Stimulated activated naive B cell treated with anti-CD40 and anti-IgM and Interleukin-4, amounts not matched to agents 10 μg/mL and 1 μg/mL and 100 μg/mL, for 72 hours (primary cell): ENCODE data around the gene LIPE.
"Not testable (repeated sequence)": the region's sequence is repeated elsewhere in the genome, so short reads cannot be mapped to it uniquely, and the experiment has no call there.

Experiments
- ATAC-seq, 2 donors: fragments of 150-1000 bp; cut with Tn5 transposase; replicated peaks; 2 replicates each; pipeline ENCODE4 v1.10.0; 2021; ENCODE audit warnings: moderate library complexity in 1 of 2
- DNase-seq: peaks from one replicate; pipeline ENCODE4 v3.0.0; 2021
- H3K27ac Mint-ChIP-seq: one replicate; pipeline ENCODE4 v1.8.0; 2022; ENCODE audit warnings: mild to moderate bottlenecking, mixed read lengths
- H3K27me3 Mint-ChIP-seq, 2 donors: one replicate each; pipeline ENCODE4 v1.8.0; 2022; ENCODE audit warnings: mixed read lengths in 2 of 2
- H3K36me3 Mint-ChIP-seq, 2 donors: one replicate each; pipeline ENCODE4 v1.8.0; 2022; ENCODE audit warnings: mixed read lengths in 2 of 2, mild to moderate bottlenecking in 1 of 2
- H3K4me1 Mint-ChIP-seq, 2 donors: one replicate each; pipeline ENCODE4 v1.8.0; 2022; ENCODE audit warnings: mixed read lengths in 2 of 2, mild to moderate bottlenecking in 1 of 2
- H3K4me3 Mint-ChIP-seq, 2 donors: one replicate each; pipeline ENCODE4 v1.8.0; 2022; ENCODE audit warnings: mild to moderate bottlenecking in 2 of 2, mixed read lengths in 2 of 2, moderate library complexity in 1 of 2
- H3K9me3 Mint-ChIP-seq, 2 donors: one replicate each; pipeline ENCODE4 v1.8.0; 2022; ENCODE audit warnings: mixed read lengths in 2 of 2, mild to moderate bottlenecking in 1 of 2

Gene LIPE

DNA sequence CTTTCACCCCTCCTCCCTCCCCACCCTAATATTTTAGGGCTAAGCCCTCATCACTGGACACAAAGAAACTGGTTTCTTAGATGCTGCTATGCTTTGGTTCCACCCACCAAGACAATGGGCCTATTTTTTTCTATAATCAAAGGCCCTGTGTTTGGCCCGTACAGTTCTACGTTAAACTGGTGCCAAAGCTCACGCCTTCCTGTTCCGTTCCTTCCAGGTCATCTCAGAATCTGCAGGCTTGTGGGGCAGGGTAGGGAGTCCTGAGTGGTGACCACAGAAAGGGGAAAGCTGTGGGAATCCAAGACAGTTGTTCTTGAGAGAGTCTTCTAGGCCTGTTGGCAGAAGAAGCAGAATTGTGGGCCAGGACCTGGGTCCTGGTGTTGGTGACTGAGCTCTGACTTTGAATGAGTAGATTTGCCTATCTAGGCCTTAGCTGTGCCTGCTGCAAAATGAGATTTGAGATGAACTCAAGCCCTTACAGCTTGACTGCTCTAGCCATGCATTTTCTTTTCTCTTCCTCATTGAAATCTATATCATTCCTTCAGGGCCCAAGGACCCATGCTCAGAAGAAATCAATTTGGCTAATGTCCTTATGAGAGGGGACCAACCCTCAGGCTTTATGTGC lies 34.6 kb upstream of the LIPE start:
- no peak overlapping the region for H3K27ac Mint-ChIP-seq
- no peak for ATAC-seq
- H3K4me3 Mint-ChIP-seq: no peak overlapping the region
- peaks cover 0 to 2% of the 10 kb centered on the region in 2 donors for H3K36me3 Mint-ChIP-seq
- no peak for DNase-seq
- H3K4me1 Mint-ChIP-seq: peaks cover 30 to 42% of the 10 kb centered on the region in 2 donors
- no peaks in the 10 kb centered on the region for H3K9me3 Mint-ChIP-seq
- no peaks in the 10 kb centered on the region for H3K27me3 Mint-ChIP-seq

DNA sequence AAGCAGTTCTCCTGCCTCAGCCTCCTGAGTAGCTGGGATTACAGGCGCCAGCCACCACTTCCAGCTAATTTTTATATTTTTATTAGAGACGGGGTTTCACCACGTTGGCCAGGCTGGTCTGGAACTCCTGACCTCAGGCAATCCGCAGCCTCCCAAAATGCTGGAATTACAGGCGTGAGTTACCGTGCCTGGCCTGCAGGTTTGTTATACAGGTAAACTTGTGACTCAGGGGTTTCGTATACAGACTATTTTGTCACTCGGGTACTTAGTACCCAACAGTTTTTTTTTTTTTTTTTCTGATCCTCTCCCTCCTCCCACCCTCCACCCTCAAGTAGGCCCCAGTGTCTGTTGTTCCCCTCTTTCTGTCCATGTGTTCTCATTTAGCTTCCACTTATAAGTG lies 34.0 kb upstream of the LIPE start:
- not testable (repeated sequence) for ATAC-seq, H3K36me3 Mint-ChIP-seq, H3K27me3 Mint-ChIP-seq, H3K9me3 Mint-ChIP-seq, DNase-seq, H3K4me3 Mint-ChIP-seq, H3K27ac Mint-ChIP-seq
- H3K4me1 Mint-ChIP-seq: peaks cover 24 to 40% of the 10 kb centered on the region in 2 donors

DNA sequence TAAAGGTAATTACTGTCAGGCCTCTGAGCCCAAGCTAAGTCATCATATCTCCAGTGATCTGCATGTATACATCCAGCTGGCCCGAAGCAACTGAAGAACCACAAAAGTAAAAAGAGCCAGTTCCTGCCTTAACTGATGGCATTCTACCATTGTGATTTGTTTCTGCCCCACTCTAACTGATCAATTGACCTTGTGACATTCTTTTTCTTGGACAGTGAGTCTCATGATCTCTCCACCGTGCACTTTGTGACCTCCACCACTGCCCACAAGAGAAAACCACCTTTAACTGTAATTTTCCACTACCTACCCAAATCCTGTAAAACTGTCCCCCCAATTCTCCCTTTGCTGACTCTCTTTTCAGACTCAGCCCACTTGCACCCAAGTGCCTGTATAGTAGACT lies 32.7 kb upstream of the LIPE start:
- DNase-seq: no peak
- Mint-ChIP-seq H3K36me3 (peaks cover 0 to 2% of the 10 kb centered on the region in 2 donors), H3K4me3 (no peak overlapping the region), H3K4me1 (peaks cover 21 to 40% of the 10 kb centered on the region in 2 donors), H3K27ac (no peak overlapping the region), H3K9me3 (no peaks in the 10 kb centered on the region), H3K27me3 (no peaks in the 10 kb centered on the region)
- no peak for ATAC-seq

DNA sequence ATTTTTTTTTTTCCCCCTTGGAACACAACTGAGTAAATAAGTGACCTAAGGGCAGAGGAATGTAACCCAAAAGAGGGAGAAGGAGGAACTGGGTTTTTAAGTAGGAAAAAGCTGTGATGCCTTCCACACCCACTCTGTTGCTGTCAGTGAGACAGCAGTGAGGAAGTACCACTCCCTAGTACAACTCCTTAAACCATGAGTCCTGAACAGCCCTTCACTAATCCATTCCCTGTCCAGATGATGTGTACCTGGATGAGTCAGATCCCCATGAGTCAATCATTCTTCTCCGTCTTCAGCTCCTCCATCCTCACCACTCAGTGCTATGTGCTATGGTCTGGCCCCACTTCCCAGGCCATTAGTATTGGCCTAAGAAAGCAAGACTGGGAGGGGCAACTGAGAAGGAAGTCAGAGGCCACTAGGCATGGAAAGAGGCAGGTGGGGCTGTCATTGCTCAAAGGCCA lies 28.5 kb upstream of the LIPE start:
- Mint-ChIP-seq H3K36me3 (peaks cover 0 to 2% of the 10 kb centered on the region in 2 donors), H3K4me1 (peaks cover 18 to 28% of the 10 kb centered on the region in 2 donors), H3K27ac (no peak overlapping the region), H3K27me3 (peaks cover 0 to 10% of the 10 kb centered on the region in 2 donors), H3K9me3 (no peaks in the 10 kb centered on the region), H3K4me3 (no peak overlapping the region)
- DNase-seq (no peak), ATAC-seq (peak in 1 of 2 donors; percentile 54)

DNA sequence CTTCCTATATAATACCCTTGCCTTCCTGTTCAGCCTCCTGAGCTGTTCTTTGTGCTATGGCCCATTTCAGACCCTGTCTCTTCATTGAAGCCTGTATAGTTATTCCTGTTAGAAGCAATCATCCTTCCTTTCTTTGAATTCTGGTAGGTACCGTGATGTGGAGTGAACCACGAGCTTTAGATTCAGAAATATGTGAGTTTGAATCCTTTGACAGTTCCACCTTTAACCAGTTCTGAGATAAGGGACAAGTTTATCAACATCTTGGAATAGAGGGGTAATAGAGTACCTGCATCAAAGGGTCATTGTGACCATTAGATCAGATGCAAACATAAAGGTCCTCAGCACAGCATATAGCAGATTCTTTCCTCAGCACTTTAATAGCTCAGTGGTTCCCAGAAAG lies 27.9 kb upstream of the LIPE start:
- Mint-ChIP-seq H3K9me3 (no peaks in the 10 kb centered on the region), H3K4me1 (peaks cover 17 to 28% of the 10 kb centered on the region in 2 donors), H3K36me3 (peaks cover 0 to 2% of the 10 kb centered on the region in 2 donors), H3K27me3 (peaks cover 0 to 10% of the 10 kb centered on the region in 2 donors), H3K27ac (no peak overlapping the region), H3K4me3 (no peak overlapping the region)
- ATAC-seq: no peak
- DNase-seq: no peak

DNA sequence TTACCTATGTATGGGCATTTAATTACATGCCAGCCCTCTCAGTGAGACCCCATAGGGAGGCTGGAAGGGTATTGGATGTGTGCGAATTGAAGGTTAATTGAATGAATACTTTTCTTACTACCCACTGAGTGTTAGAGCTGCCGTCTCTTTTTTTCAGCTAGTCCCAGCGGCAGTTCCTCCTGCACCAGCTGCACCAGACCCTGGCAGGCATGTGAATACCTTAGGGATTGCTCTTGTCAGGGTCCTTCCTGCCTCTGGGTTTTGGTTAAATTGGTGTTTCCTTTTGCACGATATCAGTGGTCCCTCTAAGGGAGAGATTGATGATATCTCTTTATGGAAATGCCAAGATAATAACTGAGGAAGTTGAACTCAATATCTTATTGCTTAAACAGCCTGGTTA lies 25.4 kb upstream of the LIPE start:
- Mint-ChIP-seq H3K4me1 (peaks cover 15 to 28% of the 10 kb centered on the region in 2 donors), H3K9me3 (no peaks in the 10 kb centered on the region), H3K27me3 (peaks cover 0 to 10% of the 10 kb centered on the region in 2 donors), H3K36me3 (no peaks in the 10 kb centered on the region), H3K27ac (no peak overlapping the region), H3K4me3 (no peak overlapping the region)
- ATAC-seq: no peak
- no peak for DNase-seq

DNA sequence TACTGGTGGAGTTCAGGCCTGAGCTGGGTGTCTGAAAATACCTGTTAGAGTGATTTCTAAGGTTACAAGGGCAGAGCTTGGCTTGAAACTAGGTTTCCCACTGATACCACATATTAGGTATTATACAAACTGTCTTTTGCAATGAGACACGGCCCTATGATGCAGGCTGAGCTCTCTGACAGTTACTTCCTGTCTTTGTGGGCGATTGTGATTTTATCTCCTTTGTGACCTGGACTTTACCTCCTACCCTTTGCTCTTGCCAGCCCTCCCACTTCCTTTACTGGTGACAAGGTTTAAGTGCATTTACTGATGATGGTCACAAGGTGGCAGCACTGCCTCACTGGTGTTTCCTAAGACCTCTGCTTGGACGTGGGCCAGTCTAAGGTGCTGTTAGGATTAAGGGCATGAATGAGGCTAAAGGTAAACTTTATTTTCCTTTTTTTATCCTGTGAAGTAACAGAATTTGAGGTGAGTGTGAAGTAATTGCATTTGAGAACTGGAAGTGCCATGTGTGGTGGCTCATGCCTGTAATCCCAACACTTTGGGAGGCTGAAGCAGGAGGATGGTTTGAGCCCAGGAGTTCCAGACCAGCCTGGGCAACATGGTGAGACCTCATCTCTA lies 23.2 kb upstream of the LIPE start:
- no peaks in the 10 kb centered on the region for H3K9me3 Mint-ChIP-seq
- peaks cover 8 to 16% of the 10 kb centered on the region in 2 donors for H3K4me1 Mint-ChIP-seq
- peak; percentile 93 to 96 for ATAC-seq
- H3K27ac Mint-ChIP-seq: no peak overlapping the region
- H3K27me3 Mint-ChIP-seq: peaks cover 0 to 10% of the 10 kb centered on the region in 2 donors
- no peak overlapping the region for H3K4me3 Mint-ChIP-seq
- DNase-seq: peak; percentile 67
- H3K36me3 Mint-ChIP-seq: no peaks in the 10 kb centered on the region

DNA sequence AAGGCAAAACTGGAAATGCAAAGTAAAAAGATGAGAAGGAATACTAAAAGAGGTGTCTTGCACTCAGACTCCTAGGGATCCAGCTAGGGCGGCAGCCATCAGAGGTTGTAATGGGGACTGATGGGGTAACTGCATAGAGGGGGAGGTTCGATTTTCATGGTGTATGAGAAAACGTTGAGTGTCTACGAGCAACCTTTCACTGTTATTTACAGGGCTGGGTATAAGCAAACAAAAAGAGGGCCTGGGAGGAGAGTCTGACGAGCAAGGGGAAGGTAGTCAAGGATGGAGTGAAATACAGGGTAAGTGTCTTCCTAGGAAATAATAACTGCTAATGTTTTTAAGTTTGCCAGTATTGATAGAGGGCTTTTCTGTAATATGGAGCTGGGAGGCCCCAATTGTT lies 21.1 kb upstream of the LIPE start:
- H3K4me3 Mint-ChIP-seq, H3K36me3 Mint-ChIP-seq, H3K27me3 Mint-ChIP-seq, H3K27ac Mint-ChIP-seq, DNase-seq, H3K9me3 Mint-ChIP-seq, ATAC-seq: not testable (repeated sequence)
- H3K4me1 Mint-ChIP-seq: peaks cover 7 to 11% of the 10 kb centered on the region in 2 donors

DNA sequence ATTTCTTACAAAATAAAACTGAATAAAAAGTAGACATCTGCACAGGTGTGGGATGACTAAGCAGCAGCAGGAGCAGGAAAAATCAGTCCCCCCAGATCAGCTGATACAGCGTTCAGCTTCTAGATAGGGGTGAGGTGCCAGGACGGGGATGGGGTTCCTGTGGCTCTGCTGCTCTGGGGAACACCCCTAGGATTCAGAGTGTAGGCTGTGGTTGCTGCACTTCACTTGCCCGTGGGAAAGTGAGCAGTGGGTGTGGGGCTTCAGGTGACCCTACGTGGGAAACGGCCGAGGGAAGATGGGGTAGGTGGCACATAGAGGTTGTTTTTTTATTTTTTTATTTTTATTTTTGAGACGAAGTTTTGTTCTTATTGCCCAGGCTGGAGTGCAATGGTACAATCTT lies 18.8 kb upstream of the LIPE start:
- Mint-ChIP-seq H3K9me3 (no peaks in the 10 kb centered on the region), H3K27ac (no peak overlapping the region), H3K36me3 (no peaks in the 10 kb centered on the region), H3K27me3 (peaks cover 0 to 5% of the 10 kb centered on the region in 2 donors), H3K4me1 (peaks cover 3 to 4% of the 10 kb centered on the region in 2 donors), H3K4me3 (no peak overlapping the region)
- no peak for ATAC-seq
- no peak for DNase-seq

DNA sequence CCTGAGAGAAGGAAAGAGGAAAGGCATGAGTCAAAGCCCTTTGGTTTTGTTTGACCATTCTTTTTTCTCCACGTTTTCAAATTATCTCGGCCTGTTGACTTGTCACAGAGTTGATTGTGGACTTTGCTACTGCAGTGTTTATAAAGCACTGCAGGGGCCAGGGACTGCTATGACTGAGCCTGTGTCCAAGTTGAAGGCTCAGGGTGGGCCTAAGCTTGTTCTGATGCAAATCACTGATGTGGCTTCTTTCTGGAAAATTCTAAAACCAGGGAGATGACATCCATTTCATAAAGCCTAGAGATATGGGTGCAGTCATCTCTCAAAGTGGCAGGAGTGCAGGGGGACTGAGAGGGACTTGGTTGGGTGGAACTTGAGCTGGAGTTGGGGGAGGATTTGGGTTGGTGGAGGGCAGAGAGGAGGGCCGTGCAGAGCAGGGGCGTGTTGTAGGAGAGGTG lies 16.8 kb upstream of the LIPE start:
- Mint-ChIP-seq H3K4me3 (no peak overlapping the region), H3K36me3 (no peaks in the 10 kb centered on the region), H3K27me3 (peaks cover 0 to 11% of the 10 kb centered on the region in 2 donors), H3K9me3 (no peaks in the 10 kb centered on the region), H3K27ac (no peak overlapping the region), H3K4me1 (peaks cover 6 to 8% of the 10 kb centered on the region in 2 donors)
- no peak for ATAC-seq
- no peak for DNase-seq

DNA sequence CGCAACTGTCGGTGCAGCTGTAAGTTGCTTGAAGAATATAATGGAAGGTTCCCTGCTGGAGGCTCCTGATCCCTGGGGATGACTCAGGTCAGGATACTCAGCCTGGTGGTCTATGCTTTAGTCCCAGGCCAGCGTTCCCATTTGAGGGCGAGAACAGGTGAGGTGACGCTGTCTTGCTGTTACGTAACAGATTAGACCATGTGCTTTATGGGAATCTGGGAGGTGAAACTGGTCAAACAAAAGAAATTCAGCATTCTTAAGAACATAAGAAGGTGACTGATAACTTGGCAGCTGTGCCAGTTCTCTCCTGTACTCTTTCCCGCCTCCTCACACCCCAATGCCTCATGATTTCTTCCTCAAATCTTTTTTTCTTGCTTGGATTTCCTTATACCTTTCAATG lies 15.6 kb upstream of the LIPE start, which contains the start of gene CXCL17:
TSS of gene CXCL17 (minus strand) at position 114 of the 400 bp plus-strand sequence. CDS start 114 bp downstream, outside the sequence.
- Mint-ChIP-seq H3K4me3 (no peak within 1 kb of the TSS), H3K9me3 (no peaks in the 10 kb centered on the region), H3K4me1 (peaks cover 11% of the 10 kb centered on the region in 2 donors), H3K27ac (no peak within 1 kb of the TSS), H3K27me3 (peaks cover 0 to 11% of the 10 kb centered on the region in 2 donors), H3K36me3 (no peaks in the 10 kb centered on the region)
- DNase-seq: no peak
- no peak for ATAC-seq

DNA sequence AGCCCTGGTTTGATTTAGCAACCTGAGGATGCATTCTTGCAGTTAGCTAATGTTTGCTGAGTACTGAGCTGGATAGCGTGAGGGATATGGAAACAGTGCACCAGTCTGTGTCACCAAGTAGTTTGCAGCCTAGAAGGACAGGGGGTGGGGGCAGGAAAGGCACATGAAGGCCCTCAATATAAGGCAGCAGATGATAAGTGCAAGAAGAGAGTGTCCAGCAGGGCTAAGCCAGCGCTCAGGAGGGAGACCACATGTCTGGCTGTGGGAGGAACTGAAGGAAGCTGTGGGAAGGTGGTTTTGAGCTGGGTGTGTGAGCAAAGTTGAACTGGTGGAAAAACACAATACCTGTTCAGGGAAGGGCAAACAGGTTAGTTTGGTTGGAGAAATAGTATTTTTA lies 13.9 kb upstream of the LIPE start:
- no peak overlapping the region for H3K27ac Mint-ChIP-seq
- H3K9me3 Mint-ChIP-seq: no peaks in the 10 kb centered on the region
- H3K4me3 Mint-ChIP-seq: no peak overlapping the region
- H3K4me1 Mint-ChIP-seq: peaks cover 11% of the 10 kb centered on the region in 2 donors
- ATAC-seq (peak in 1 of 2 donors; percentile 23), DNase-seq (no peak)
- no peaks in the 10 kb centered on the region for H3K36me3 Mint-ChIP-seq
- peaks cover 0 to 11% of the 10 kb centered on the region in 2 donors for H3K27me3 Mint-ChIP-seq

DNA sequence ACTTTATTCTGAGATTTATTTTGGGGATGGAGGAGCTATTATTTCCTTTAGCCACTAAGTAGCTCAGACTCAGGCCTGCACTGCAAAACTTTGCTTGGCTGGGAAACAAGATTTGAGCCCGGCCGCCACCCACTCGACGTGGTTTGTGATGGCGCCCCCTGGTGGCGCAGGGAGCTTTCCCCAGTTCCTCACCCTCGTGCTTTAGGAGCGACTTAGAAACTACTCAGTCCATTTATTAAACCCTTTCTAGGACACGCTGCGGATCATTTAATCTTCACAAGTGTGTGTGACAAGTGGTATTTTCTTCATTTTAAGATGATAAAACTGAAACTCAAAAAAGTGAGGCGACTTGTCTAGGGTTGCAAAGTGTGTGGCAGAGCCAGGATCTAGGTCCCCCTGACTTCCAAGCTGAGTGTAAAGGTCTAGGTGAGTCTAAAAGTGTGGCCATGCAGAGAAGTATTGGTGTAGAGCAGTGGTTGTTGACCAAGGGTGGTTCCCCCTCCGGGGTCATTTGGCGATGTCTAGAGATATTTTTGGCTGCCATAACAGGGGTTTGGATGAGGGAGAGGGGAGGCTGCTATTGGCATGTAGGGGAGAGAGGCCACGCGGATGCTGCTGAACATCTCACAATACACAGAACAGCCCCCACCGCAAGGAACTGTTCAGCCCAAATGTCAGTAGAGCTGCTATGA lies 13.3 kb upstream of the LIPE start:
- H3K9me3 Mint-ChIP-seq: no peaks in the 10 kb centered on the region
- peak; percentile 51 for DNase-seq
- peaks cover 11% of the 10 kb centered on the region in 2 donors for H3K4me1 Mint-ChIP-seq
- no peak overlapping the region for H3K27ac Mint-ChIP-seq
- peak; percentile 74 to 78 for ATAC-seq
- no peaks in the 10 kb centered on the region for H3K36me3 Mint-ChIP-seq
- peaks cover 0 to 11% of the 10 kb centered on the region in 2 donors for H3K27me3 Mint-ChIP-seq
- no peak overlapping the region for H3K4me3 Mint-ChIP-seq

DNA sequence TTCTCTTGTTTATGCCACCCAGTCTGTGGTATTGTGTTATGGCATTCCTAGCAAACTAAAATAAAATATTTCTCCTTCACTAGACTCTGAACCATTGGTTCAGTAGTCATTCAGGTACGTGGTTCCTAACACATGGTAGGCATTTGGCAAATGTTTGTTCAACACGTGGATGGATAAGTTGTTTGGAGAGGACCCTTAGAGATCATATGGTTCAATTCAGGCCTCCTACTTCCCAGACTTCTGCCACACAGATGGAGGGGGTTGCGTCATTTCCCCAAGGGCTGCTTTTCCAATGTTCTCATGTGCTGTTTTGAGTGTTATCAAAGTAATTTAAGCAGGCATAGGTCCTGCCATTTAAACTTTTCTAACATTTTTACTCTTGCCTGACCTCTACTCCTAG lies 8.8 kb upstream of the LIPE start:
- no peak for DNase-seq
- ATAC-seq: no peak
- H3K27me3 Mint-ChIP-seq: peaks cover 3 to 7% of the 10 kb centered on the region in 2 donors
- H3K27ac Mint-ChIP-seq: no peak overlapping the region
- no peaks in the 10 kb centered on the region for H3K36me3 Mint-ChIP-seq
- H3K4me3 Mint-ChIP-seq: no peak overlapping the region
- peaks cover 12% of the 10 kb centered on the region in 2 donors for H3K4me1 Mint-ChIP-seq
- no peaks in the 10 kb centered on the region for H3K9me3 Mint-ChIP-seq
